NCI-H1694 (cell line): ENCODE data around the gene SLC9A3.

Experiments used
- DNase-seq: peaks from one replicate; lab custom pipeline; 2025; lab: John Stamatoyannopoulos, UW

The SLC9A3 gene

GRCh38 chr5:428754-429452 is 95.3 kb downstream of the SLC9A3 start:
- DNase-seq, result no peak

DNA sequence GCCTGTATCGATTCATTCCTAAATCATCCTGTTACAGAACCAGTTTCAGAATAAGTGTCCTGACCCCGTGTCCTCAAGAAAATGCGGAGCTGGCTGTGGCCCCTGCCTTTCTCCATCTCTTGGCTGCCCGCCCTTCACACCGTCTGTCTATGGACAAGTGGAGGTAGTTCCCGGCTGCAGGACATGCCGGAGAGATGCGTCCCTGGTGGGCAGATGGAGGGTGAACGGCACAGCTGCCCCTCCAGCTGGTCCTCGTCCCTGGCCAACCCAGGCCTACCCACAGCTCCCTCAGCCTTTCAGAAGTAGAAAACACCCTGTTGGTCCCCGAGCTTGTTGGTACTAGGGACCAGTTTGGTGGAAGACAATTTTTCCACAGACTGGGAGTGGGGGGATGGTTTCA is 96.0 kb downstream of the SLC9A3 start:
- peak; percentile 22 for DNase-seq

GRCh38 chr5:427415-428087 is 96.7 kb downstream of the SLC9A3 start:
- DNase-seq, result no peak

DNA sequence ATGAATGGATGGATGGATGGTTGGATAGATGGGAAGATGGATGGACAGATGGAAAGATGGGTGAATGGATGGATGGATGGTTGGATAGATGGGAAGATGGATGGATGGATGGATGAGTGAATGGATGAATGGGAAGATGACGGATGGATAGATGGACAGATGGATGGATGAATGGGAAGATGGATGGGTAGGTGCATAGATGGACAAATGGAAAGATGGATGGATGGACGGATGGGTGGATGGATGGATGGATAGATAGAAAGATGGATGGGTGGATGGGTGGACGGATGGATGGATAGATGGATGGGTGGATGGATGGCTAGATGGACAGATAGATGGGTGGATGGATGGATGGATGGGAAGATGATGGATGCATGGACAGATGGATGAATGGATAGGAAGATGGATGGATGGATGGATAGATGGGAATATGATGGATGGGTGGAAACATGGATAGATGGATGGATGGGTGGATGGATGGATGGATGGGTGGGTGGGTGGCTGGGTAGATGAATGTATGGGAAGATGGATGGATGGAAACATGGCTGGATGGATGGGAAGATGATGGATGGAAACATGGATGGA is 97.8 kb downstream of the SLC9A3 start:
- no peak for DNase-seq

GRCh38 chr5:425714-426113 is 98.5 kb downstream of the SLC9A3 start:
- peak; percentile 51 for DNase-seq

DNA sequence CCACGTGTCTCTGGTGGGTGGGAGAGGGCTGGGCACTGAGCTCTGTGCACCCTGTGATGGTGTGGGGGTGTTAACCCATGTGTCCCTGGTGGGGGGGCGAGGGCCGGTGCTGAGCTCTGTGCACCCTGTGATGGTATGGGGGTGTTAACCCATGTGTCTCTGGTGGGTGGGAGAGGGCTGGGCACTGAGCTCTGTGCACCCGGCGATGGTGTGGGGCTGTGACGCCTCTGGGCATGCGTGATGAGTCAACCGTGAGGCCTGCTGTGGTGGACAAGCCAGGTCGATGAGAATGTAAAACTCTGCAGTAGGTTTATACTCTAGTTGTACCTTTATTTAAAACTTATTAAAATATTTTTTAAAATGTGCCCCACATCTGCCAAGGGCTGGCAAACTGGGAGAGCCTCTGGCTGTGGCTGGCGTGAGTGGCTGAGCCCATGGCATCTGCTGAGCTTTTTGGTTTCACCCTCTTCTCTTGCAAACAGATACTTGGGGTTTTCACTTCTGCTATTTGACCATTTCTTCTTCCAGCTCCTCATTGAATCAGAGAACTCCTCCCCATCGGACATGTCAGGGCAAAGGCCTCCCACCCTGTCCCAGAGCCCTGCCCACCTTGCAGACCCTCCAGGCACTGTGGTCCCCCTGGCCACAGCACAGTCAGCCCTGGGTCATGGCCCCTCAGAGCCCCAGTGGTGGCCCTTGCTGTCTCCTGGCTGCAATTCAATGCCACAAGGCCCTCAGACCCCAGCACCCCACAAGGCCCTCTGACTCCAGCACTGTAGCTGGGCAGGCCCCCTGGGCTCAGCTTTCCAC is 99.7 kb downstream of the SLC9A3 start:
- DNase-seq, result no peak

- no peak for DNase-seq
These were observed 100.5 kb downstream of the SLC9A3 start for GRCh38 chr5:423626-424261.

DNA sequence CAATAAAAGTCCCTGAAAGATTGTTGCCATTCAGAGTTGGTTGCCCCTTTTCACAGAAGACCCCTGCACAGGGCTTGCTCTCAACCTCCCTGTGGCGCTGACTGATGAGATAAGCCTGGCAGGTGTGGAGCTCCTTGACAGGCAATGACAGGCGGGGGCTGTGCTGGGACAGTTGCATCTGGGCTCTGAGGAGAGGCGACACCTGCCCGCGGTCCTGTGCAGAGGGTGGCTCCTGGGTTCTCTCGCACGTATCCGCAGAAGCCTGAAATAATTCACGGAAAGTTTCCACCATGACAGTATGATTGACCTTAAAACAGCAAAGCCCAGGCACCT is 101.0 kb downstream of the SLC9A3 start:
- no peak for DNase-seq

- no peak for DNase-seq
These were observed 101.7 kb downstream of the SLC9A3 start for GRCh38 chr5:422323-423232.

DNA sequence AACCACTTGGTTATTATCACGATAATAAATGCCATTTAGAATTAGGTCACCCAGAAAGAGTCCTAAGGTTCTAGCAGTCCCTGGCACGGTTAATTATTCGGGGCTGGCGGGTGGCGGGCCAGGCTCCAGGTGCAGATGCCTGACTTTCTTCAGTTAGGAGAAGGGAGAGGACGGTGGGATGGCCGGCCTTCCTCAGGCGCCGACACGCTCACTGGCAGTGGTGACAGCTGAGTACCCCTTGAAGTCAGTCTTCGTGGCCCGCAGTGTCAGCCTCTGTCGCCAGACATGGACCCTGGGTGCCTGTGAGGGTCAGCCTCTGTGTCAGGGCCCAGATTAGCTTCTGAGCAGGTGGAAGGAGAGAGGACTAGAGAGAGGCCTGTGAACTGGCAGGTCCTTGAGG is 102.3 kb downstream of the SLC9A3 start:
- no peak for DNase-seq

GRCh38 chr5:421287-421880 is 102.9 kb downstream of the SLC9A3 start:
- DNase-seq, result no peak

DNA sequence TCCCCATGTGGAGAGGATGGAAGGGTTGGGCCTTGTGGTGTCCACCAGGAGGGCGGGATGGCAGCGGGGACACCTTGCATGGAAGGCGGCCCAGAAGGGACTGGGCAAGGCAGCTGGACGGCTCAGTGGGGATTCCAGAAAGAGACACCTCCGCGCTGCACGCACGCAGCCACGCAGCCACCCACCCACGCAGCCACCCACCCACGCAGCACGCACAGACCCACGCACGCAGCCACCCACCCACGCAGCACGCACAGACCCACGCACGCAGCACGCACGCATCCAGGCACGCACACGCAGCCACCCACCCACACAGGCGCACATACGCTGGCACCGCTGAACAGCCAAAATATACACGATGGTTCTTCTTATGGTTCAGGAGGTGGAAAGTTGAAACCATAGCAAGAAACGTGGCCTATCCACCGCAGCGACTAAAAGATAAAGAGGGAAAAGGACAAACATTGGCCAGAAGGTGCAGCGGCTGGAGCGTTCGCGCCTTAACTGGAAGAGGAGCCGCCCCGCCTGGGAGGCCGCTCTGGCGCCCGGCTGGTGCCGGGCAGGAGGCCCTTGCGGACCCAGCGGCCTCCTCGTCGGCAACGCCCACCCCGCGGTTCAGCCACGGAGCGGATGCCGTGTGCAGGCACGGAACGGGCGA is 103.5 kb downstream of the SLC9A3 start:
- DNase-seq, result no peak
